ENCODE measurements around the gene NUAK2.

The NUAK2 gene

DNA sequence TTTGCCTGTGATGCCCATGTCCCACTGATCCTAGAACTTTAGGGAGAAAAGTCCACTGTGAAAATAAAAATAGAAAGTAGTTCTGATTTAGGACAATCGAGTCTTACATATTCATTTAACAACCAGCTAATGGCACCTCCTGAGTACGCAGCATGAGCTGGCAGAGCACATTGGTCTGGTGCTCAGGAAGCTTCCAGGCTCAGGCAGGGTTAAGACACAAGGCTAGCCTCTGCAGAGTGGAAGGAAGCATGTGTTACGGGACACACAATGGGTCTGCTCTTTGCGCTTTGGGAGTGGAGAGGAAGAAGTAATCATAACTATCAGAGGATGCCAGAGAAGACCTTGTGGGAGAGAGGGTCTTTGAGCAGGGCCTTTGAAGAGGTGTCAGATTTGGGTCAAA, 39.3 kb upstream of the NUAK2 start:
- TF ChIP-seq, protein P1, sequence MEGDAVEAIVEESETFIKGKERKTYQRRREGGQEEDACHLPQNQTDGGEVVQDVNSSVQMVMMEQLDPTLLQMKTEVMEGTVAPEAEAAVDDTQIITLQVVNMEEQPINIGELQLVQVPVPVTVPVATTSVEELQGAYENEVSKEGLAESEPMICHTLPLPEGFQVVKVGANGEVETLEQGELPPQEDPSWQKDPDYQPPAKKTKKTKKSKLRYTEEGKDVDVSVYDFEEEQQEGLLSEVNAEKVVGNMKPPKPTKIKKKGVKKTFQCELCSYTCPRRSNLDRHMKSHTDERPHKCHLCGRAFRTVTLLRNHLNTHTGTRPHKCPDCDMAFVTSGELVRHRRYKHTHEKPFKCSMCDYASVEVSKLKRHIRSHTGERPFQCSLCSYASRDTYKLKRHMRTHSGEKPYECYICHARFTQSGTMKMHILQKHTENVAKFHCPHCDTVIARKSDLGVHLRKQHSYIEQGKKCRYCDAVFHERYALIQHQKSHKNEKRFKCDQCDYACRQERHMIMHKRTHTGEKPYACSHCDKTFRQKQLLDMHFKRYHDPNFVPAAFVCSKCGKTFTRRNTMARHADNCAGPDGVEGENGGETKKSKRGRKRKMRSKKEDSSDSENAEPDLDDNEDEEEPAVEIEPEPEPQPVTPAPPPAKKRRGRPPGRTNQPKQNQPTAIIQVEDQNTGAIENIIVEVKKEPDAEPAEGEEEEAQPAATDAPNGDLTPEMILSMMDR (IDR thresholded peaks at IDR 0.05; ENCODE audit: insufficient read depth, low read length, poor library complexity, severe bottlenecking), result no peak
- H3K27me3 ChIP-seq (replicated peaks; ENCODE audit: control insufficient read depth, insufficient read depth, low read length), result 0 out of 2 replicates have a peak, but pooled peaks cover 1% of the 10 kb centered on the region
- no peak for DNase-seq (ENCODE audit: extremely low read depth, insufficient read length)
- no peaks in the 10 kb centered on the region for H3K36me3 ChIP-seq (ENCODE audit: control insufficient read depth, insufficient read depth, low read length)
- H3K4me3 ChIP-seq (replicated peaks; ENCODE audit: low read depth, low read length), result no peak overlapping the region

DNA sequence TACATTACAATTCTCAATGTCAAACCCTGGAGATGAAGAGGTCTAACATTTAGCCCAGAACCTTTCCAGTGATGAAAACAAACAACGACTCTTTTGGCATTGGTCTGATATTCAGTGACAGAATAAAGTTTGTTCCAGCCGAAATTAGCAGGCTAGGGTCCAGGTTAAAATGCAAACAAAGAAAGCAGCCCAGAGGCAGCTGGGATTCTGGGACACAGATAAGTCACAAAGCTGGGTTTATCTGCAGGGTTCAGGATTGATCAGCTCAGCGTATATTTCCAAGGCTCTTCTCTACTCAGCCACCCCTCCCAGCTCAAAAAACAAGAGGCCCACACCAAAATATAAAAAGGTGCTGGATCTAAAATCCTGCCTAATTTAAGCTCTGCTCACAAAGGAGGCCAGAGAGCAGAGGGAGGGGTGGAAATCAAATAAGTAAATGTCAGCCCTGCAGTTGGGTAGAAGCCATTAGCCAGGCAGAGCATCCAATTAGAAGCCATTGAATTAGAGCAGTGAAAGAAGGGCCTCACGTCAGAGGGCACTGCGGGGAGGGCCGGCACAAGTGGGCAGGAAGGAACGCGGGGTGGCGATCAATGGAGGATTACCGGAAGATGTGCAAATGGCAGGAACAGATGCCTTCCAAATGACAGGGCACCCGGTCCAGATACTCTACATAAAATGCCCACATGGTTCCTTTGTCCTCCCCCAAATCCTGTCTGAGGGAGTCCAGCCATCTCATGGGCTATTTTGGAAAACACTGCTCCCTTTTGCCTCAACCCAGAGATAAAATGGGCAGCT, 38.4 kb upstream of the NUAK2 start:
- Histone ChIP-seq H3K4me3 (replicated peaks; ENCODE audit: low read depth, low read length) (no peak overlapping the region), H3K36me3 (ENCODE audit: control insufficient read depth, insufficient read depth, low read length) (no peaks in the 10 kb centered on the region), H3K27me3 (replicated peaks; ENCODE audit: control insufficient read depth, insufficient read depth, low read length) (0 out of 2 replicates have a peak, but pooled peaks cover 1% of the 10 kb centered on the region)
- TF ChIP-seq, protein P1 (IDR thresholded peaks at IDR 0.05; ENCODE audit: insufficient read depth, low read length, poor library complexity, severe bottlenecking), result no peak
- no peak for DNase-seq (ENCODE audit: extremely low read depth, insufficient read length)

DNA sequence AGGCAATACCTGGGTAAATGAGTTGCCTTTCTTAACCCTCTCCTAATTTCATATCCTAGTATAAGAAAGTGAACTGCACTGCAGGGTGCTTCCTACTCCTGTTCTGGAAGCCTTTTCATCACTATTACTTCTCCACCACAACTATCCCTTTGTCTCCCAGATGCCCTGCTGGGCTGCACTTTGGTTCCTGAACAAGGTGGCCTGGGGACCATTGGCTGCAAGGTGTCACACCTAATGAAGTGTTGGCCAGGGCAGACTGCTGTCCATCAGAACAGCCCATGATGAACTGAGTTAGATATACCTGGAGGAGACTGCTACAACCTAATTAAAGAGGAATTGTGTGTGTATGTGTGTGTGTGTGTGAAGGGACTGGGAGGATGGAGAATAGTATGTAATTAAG, 37.0 kb upstream of the NUAK2 start:
- DNase-seq (ENCODE audit: extremely low read depth, insufficient read length), result no peak
- TF ChIP-seq, protein P1 (IDR thresholded peaks at IDR 0.05; ENCODE audit: insufficient read depth, low read length, poor library complexity, severe bottlenecking), result no peak
- H3K36me3 ChIP-seq (ENCODE audit: control insufficient read depth, insufficient read depth, low read length), result no peaks in the 10 kb centered on the region
- H3K27me3 ChIP-seq (replicated peaks; ENCODE audit: control insufficient read depth, insufficient read depth, low read length), result 0 out of 2 replicates have a peak, but pooled peaks cover 1% of the 10 kb centered on the region
- no peak overlapping the region for H3K4me3 ChIP-seq (replicated peaks; ENCODE audit: low read depth, low read length)

DNA sequence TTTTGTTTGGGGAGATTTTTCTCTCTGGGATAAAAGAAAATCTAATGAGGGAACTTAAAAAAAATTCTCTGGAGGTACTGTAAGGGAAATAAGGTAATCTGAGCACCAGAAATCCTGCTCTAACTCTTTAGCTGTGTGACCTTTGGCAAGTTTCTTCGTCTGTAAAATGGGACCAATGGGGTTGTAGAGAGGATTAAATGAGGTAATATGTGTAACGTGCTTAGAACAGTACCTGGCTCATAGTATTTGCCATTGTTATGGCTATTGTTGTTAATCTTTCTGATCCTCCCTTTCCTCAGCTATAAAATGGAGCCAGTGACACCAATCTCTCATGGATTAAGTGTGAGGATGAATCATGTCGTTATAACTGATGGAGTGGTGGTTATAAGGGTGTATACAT, 36.0 kb upstream of the NUAK2 start:
- Histone ChIP-seq H3K27me3 (replicated peaks; ENCODE audit: control insufficient read depth, insufficient read depth, low read length) (0 out of 2 replicates have a peak, but pooled peaks cover 1% of the 10 kb centered on the region), H3K4me3 (replicated peaks; ENCODE audit: low read depth, low read length) (no peak overlapping the region), H3K36me3 (ENCODE audit: control insufficient read depth, insufficient read depth, low read length) (no peaks in the 10 kb centered on the region)
- TF ChIP-seq, protein P1 (IDR thresholded peaks at IDR 0.05; ENCODE audit: insufficient read depth, low read length, poor library complexity, severe bottlenecking), result no peak
- no peak for DNase-seq (ENCODE audit: extremely low read depth, insufficient read length)

DNA sequence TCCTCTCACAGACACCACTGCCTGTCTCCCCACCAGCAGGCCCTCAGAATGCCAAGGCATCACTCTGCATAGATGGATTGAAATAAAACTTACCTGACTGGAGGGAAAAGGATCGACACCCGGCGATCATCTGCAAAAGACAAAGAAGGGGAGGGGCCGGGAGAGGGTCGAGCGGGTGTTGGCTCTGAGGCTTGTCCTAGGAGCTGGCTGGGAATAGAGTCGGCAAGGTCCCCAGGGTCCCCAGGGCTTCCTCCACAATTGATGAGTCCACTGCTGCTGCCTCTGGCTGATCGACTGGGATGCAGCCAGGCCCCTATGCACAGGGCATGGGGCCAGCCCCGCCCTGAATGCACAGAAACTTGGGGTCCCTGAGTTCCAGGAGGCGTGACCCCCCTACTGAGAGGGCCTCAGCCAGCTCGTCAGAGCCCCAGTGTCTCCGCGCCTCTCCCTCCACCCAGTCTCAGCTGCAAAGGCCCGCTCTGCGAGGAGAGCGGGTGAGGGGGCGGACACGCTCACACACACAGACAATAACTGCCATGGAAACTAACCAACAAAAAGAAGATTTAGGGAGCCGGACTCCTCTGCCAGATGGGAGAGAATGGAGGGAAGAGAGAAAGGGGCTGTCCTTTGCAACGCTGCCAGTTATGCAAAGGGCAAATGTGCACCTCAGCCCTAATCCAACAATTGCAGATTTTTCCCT, 35.0 kb upstream of the NUAK2 start, which contains the start of gene KLHDC8A:
Gene KLHDC8A (minus strand): TSS at position 483 of the 700 bp plus-strand sequence. CDS start 13,318 bp downstream, outside the sequence.
- no peaks in the 10 kb centered on the region for H3K36me3 ChIP-seq (ENCODE audit: control insufficient read depth, insufficient read depth, low read length)
- H3K27me3 ChIP-seq (replicated peaks; ENCODE audit: control insufficient read depth, insufficient read depth, low read length), result 0 out of 2 replicates have a peak, but pooled peaks cover 1% of the 10 kb centered on the region
- no peak within 1 kb of the TSS for H3K4me3 ChIP-seq (replicated peaks; ENCODE audit: low read depth, low read length)
- TF ChIP-seq, protein P1 (IDR thresholded peaks at IDR 0.05; ENCODE audit: insufficient read depth, low read length, poor library complexity, severe bottlenecking), result no peak
- DNase-seq (ENCODE audit: extremely low read depth, insufficient read length), result no peak
